Measurements from ENCODE around the gene CACNA1B. TPM values are rescaled to one million over a fixed set of nuclear protein-coding genes. Genes with fewer than 3 reads are reported as not detected.

The CACNA1B gene
- total RNA-seq, 1 experiment from 2014 or later: 7.8 TPM

GRCh38 chr9:138103849-138104206, 226.2 kb downstream of the CACNA1B start:
- no peak overlapping the region for H3K23ac ChIP-seq (ENCODE audit: insufficient read length, low read depth, low read length)
- H3K23me2 ChIP-seq (ENCODE audit: insufficient read length, low read depth, low read length, poor library complexity, severe bottlenecking): no peaks in the 10 kb centered on the region
- H3K27me3 Mint-ChIP-seq (ENCODE audit: low read depth): no peaks in the 10 kb centered on the region
- peaks cover 0 to 4% (median 2%) of the 10 kb centered on the region in 3 experiments; a peak in 4 of 7 replicates for H3K36me3 Mint-ChIP-seq (ENCODE audit: insufficient read depth in 1 of 3, low read depth in 3 of 3)
- no peak overlapping the region for H4K8ac ChIP-seq (replicated peaks; ENCODE audit: insufficient read length, low read depth, low read length)
- H3K14ac ChIP-seq (ENCODE audit: insufficient read depth, low read length): no peak overlapping the region
- peaks cover 2 to 27% of the 10 kb centered on the region in 2 experiments; a peak in 4 of 5 replicates for H3K9me3 Mint-ChIP-seq
- H3K18ac ChIP-seq (ENCODE audit: insufficient read length, low read depth, low read length): no peak overlapping the region
- H3K79me2 ChIP-seq (ENCODE audit: insufficient read depth, low read length): no peaks in the 10 kb centered on the region
- H2BK15ac ChIP-seq (ENCODE audit: low read depth, low read length): no peak overlapping the region
- H3K27me3 ChIP-seq (ENCODE audit: insufficient read depth, low read length): no peaks in the 10 kb centered on the region
- peak overlapping the region in 1 of 3 experiments; percentile 34; a peak in 1 of 7 replicates for H3K27ac Mint-ChIP-seq
- no peak overlapping the region for H2BK12ac ChIP-seq (ENCODE audit: insufficient read length, low read depth, low read length)
- H3K4ac ChIP-seq (ENCODE audit: low read depth, low read length): no peak overlapping the region
- H3K9ac ChIP-seq (ENCODE audit: extremely low read depth, insufficient read length, low read length): no peak overlapping the region
- H3K4me1 Mint-ChIP-seq: peaks cover 5 to 6% of the 10 kb centered on the region in 2 experiments; a peak in 3 of 4 replicates
- H4K91ac ChIP-seq (ENCODE audit: insufficient read length, low read depth, low read length): no peak overlapping the region
- no peak overlapping the region for H2BK5ac ChIP-seq (ENCODE audit: insufficient read length, low read length)
- no peak overlapping the region for H2AK5ac ChIP-seq (ENCODE audit: insufficient read length, low read length)
- H3K4me3 Mint-ChIP-seq: no peak overlapping the region
- H3K79me1 ChIP-seq (ENCODE audit: insufficient read depth, low read depth, low read length, poor library complexity, severe bottlenecking): no peaks in the 10 kb centered on the region
- WGBS (ENCODE audit: extremely low coverage, insufficient read length, low lambda C conversion rate): no CpG with 5 or more reads among the region's 3 CpGs
- H3K4me1 ChIP-seq (ENCODE audit: insufficient read depth, low read length): no peaks in the 10 kb centered on the region
- TF ChIP-seq CTCF (conservative IDR thresholded peaks at IDR 0.05): no peak
- no peak overlapping the region for H3K4me2 ChIP-seq (ENCODE audit: insufficient read depth, insufficient read length, low read length)
- no peak overlapping the region for H2AFZ ChIP-seq (ENCODE audit: low read length)
- H3K9me3 ChIP-seq (ENCODE audit: control insufficient read depth, low read depth, low read length): no peaks in the 10 kb centered on the region
- H3K56ac ChIP-seq (ENCODE audit: insufficient read length, low read depth, low read length): no peak overlapping the region
- no peak for DNase-seq
- H4K5ac ChIP-seq (ENCODE audit: insufficient read length, low read depth, low read length): no peak overlapping the region
- no peak overlapping the region for H3K27ac ChIP-seq (ENCODE audit: insufficient read length, low read depth, low read length)
- no peak overlapping the region for H2BK20ac ChIP-seq (ENCODE audit: low read depth, low read length, poor library complexity, severe bottlenecking)
- H2BK120ac ChIP-seq (ENCODE audit: low read depth, low read length, poor library complexity, severe bottlenecking): no peak overlapping the region
- no peaks in the 10 kb centered on the region for H4K20me1 ChIP-seq (ENCODE audit: control insufficient read depth, insufficient read depth, insufficient read length)
- no peak overlapping the region for H3T11ph ChIP-seq (ENCODE audit: low read length)
